Right renal pelvis (tissue), 4 donors: ENCODE results near the gene CARD11. TPM values are rescaled to one million over a fixed set of nuclear protein-coding genes. Genes with fewer than 3 reads are reported as not detected.
A peak's percentile ranks its signal among the peaks of the same experiment; 100 is the strongest.

Experiments used
- DNase-seq, 4 donors: peaks; one replicate each; pipeline ENCODE4 v3.0.0-alpha.2; 2013; ENCODE audit warnings: low read depth in 4 of 4, low spot score in 3 of 4, missing footprints in 1 of 4
- polyA plus RNA-seq, 4 donors: library from polyadenylated mRNA; unstranded; fragments of 120-200 nt; gene quantifications; one replicate each; pipeline ENCODE4 v1.2.1, GENCODE V29; 2013; ENCODE audit not compliant: insufficient read length in 4 of 4

CARD11 gene
- polyA plus RNA-seq, 4 donors, result 1.00 to 2.4 (median 1.5) TPM

DNA sequence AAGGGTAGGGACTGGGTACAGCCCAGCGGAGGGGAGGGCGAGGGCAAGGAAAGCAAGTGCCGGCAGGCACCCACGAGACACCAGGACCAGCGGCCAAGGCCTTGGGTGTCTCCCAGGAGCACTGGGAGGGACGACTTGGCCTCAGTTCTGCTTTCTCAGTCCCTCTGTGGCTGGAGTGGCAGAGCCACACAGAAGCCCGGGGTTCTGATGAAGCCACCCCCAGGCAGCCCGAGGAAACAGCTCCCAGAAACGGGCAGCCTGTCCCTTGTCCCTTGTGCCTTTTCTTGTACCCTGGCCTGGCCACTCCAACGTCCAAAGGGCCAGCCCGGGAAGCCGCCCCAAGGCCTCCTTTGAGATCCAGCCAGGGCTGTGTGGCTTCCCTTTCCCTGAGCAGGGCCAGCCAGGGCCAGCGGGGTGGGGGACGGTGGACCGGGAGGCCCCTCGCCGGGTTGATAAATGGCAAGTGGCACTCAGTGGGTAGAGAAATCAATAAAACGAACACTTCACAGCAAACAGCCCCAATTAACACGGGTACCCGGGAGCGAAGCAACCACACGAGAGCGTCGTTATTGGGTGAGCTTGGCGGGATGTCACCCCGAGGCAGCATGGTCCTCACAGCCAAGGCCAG is 129.8 kb downstream of the CARD11 start:
- DNase-seq, result no peak

DNA sequence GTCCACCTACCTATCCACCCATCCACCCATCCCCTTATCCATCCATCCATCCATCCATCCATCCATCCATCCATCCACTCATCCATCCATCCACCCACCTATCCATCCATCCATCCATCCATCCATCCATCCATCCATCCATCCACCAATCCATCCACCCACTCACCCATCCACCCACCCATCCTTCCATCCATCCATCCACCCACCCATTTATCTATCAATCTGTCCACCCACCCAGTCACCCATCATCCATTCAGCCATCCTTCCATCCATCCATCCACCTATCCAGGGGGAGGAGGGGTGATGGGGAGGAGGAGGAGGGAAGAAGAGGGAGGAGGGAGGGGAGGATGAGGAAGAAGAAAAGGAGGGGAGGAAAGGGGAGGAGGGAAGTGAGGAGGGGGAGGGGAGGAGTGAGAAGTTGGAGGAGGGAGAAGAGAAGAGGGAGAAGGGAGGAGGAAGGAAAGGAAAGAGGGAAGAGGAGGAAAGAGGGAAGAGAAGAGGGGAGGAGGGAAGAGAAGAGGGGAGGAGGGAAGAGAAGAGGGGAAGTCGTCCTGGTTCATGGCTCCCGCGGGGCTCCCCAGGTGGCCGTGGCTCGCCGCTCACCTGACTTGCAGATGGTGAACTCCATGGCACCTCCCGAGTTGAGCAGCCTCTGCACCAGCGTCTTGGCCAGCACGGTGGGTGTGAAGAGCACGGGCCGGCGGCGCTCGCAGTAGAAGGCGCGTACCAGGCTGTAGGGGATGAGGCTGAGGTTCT is 130.8 kb downstream of the CARD11 start:
- no peak for DNase-seq

DNA sequence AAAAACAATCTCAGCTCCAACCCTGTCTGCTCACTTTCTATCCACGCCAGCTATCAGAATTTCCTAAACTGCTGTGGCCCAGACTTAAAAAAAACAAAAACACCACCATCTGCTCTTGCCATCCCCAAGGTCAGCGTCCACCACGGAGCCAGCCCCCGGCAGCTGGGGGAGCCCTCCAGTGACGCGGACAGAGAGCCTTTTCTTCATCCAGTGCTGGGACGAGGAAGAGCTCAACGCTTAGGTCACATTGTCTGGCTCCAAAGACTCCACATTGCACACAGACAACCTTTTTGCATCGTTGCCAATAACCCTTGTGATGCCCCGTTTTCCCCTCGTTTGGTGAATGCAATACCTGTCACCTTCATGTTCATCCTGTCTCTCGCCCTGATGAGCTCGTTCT is 132.2 kb downstream of the CARD11 start:
- DNase-seq, result no peak

DNA sequence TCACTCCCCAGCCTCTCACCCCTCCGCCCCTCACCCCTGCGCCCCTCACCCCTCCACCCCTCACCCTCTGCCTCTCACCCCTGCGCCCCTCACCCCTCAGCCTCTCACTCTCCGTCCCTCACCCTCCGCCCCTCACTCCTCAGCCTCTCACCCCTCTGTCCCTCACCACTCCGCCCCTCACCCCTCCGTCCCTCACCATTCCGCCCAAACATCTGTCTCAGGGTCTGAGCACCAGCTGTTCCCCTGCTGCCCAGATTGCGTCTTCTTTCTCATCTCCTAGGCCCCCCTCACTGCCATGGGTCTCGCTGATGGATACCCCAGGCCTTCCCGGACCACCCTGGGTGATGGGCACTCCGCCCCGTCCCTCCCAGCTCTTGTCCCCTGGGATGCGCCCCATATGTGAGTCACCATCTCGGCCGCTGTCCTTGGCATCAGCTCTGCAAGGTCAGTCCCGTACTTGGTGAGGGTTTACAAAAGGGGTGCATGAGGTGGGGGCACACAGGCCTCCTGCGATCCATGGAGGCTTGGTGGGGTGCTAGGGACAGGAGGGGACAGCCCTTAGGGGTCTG is 134.1 kb downstream of the CARD11 start:
- DNase-seq, result no peak

DNA sequence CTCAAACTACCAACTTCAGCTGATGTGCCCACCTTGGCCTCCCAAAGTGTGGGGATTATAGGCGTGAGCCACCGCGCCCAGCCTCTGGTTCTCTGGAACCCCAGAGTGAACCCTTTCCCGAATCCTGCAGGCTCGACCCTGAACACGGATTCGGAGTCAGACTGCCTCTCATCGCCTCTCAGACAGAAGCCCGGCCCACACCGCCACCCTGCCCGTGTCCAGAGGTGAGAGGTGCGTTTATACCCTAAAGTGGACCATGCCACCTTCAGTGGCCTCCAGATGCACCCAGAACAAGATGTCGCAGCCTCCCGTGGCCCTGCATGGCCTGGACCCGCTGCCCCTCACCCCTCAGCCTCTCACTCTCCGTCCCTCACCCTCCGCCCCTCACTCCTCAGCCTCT is 134.6 kb downstream of the CARD11 start:
- DNase-seq, result no peak

DNA sequence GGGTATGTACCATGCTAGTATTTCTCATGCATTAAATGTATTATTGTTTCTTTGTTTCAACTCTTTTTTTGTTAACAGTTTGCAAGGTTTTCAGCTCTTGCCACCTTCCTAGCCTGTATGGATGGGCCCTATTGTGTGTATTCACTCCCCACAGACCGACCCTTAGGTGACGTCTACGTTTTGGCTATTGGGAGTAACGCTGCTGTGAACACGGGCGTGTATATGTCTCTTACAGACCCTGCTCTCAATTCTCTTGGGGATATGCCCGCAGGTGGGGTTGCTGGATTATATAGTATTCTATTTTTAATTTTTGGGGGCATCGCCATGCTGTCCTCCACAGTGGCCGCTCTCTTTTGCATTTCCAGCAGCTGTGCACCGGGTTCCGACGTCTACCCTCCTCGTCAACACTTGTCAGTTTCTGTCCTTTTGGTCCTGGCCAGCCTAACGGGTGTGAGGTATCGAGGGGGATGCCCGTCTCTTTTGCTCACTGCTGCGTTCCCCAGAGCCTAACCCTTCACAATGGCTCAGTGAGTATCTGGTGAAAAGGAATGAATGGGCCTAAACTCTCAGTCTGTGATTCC is 135.5 kb downstream of the CARD11 start:
- DNase-seq, result no peak

DNA sequence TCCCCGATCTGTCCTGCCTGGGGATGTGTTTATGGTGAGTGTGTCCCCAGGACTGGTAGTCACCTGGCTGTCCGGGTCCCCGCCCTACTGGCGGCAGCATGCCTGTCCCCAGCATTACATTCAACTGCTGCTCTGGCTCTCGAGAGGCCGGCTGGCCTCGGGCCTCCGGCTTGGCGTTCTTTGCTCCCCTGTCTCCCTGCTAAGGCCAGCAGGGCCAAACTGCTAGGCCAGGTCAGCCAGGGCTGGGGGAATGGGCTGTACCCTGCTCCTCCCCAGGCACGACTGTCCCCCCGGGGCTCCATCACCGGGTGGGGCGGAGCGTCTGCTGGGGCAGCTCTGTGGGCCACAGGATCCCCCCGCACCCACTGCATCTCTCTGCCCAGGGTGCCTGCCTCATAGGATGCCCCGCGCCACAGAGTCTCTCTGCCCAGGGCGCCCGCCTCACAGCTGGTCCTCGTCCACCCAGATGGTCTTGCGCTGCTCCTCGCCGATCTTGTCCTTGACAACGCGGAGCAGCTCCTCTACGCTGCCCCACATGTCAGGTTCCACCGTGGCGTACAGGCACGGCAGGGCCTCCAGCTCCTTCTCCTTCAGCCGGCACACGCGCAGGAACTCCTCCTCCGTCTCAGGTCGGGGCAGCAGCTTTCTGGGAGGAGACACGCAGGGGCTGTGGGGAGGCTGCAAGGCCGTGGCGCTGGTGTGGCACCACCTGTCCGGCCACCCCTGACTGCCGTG is 137.3 kb downstream of the CARD11 start:
- no peak for DNase-seq

DNA sequence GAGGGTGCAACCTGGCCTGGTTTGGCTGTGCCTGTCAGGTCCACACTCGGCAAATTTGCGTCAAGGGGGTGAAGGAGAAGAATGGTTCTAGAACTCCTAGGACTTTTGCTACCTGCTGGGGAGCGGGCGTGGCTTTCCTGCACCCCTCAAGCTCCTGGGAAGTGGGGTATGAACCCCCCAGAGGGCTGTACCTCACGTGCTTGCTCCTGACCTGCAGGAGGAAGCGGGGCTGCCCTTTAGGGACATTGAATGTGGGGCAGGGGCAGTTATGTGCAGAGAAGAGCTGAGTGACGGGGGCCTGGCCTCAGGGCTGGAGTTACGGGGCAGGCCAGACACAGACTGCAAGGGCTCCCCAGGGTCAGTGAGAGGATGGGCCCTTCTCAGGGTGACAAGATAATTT is 138.2 kb downstream of the CARD11 start:
- DNase-seq, result no peak

DNA sequence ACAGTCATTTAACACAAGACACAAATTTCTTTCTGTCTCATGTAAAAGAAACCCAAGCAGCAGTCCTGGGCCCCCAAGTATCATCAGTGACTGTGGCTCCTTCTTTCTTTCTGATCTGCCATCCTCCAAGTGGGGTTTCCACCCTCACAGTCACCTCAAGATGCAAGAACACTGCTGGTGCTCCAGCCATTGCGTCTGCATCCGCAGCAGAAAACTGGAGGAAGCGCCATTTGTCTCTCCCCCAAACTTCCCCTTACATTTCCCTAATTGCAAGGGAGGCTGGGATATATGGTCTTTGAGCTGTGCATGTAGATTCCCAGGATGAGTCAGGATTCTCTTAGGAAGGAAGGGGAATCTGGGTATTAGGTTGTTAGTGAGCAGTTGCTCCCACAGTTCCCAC is 138.6 kb downstream of the CARD11 start:
- DNase-seq, result no peak

DNA sequence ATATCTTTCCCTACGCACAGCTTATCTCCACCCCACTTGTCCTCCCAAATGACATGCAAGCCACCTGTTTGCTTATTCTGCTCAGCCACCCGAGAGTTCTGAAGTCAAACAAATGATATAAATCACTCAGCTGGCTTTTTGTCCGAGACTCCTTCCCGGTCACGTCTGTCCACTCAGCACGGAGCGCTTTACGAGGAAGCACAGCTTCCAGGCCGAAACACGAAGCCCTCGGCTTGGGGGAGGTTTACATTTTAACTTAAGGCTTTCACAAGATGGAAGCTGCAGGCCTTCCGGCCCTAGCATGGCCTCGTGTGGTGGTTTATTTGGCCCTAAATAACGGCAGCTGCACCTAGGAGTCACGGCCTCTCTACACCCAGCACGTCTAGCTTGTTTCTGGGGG is 139.5 kb downstream of the CARD11 start:
- DNase-seq, result peak in 1 of 4 donors; percentile 38

DNA sequence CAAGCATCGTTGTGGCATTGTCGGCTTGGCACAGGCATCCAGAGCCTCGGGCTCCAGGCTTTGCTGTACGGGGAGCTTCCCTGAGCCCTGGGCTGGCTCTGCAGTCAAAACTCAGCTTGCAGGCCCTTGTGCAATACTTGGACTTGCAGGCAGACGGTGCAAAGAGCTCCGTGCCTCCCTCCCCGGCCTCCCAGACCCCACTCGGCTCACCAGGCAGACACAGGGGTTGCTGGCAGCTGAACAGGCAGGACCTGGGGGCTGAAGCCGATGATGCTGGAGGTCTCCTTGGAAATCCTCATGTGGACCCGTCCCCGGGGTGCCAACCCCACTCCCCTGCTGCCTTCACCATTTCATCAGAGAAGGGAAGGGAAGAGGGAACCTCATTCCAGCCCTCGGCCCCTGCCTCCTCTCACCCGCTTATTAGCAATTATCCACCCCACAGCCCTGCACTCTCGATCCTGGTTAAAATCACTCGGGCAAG is 139.9 kb downstream of the CARD11 start:
- no peak for DNase-seq

DNA sequence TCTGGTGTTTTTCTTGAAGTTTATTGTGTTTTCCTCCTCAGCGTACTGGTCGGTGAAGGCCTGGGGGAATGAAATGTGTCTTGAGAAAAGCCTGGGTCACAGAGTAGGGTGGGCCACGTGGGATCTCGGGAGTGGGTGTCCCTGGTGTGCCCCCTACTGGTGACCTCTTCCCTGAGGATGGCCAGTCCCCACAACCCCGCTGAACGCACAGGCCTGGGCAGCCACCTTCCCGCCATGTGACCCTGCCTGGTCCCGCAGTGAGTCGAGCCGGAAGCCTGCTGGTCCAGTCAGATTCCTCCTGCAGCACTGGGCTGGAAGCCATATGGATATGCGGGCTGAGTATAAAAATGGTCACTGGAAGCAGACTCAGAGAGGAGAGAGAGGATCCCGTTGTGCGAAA is 146.6 kb downstream of the CARD11 start:
- DNase-seq, result no peak

DNA sequence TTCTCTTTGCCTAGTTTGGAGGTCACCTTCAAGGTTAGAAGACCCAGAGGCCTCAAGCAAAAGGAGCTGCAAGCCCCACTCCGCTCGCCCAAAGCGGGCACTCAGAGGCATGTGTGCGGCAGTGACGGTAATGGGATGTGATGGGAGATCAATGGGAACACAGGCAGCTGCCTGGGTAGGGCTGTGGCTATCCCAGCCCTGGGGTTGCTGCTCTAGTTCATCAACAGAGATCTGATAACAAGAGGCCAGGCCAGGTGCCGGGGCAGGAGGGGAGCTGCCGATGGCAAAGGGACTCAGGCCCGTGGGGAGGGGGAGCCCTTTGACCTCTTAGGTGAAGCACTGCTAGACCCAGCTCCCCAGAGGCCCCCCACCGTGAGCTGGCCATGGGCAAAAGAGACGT is 147.5 kb downstream of the CARD11 start:
- DNase-seq, result no peak

DNA sequence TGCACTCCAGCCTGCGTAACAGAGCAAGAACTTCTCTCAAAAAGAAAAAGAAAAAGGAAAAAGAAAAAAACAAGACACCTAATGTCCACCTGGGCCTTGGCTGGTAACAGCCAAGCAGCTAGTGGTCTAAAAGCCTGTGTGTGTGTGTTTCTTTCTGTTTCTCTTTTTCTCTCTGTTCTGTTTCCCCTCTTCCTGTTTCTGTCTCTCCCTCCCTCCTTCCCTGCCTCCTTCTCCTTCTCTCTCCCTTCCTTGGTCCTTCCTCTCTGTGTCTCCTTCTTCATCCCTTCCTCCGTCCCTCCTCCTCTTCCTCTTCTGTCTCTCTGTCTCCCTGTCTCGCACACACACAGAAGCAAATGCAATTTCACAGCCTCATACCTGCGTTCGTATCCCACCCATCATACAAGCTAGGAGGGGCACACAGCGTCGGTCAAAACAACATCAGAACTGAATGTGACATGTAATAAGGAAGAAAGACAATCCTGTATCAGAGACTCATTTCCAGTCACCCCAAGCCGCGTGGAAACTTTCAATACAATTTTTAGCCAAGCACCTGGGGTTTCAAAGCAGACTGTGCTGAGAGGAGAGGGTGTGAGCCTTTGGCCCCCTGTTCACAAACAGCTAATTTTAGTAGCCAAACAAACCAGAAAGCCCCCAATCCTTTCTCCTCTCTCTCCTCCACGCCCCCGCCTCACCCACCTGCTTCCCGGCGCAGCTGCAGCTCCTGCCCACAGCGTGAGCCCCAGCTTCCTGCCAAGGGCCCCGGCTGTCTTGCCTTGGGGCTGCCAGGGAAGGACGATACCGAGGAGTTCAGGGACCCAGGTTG is 149.3 kb downstream of the CARD11 start:
- DNase-seq, result no peak

DNA sequence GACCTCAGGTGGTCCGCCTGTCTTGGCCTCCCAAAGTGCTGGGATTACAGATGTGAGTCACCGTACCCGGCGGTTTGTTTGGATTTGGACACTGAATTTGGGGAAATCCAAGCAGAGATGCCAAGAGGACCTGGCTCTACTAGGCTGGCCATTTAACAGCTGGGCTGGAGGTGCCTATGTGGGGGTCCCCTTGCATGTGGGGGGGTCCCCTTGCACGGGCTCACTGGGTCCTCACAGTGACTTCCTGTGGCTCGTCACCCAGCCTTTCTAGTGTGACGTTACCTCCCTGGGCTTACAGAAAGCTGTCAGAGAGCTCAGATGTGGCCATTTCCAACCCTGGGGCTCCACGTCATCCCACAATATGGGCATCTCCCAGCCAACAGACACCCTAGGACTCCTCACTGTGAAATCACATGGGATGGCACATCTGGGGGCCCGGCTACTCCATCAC is 150.2 kb downstream of the CARD11 start:
- no peak for DNase-seq

DNA sequence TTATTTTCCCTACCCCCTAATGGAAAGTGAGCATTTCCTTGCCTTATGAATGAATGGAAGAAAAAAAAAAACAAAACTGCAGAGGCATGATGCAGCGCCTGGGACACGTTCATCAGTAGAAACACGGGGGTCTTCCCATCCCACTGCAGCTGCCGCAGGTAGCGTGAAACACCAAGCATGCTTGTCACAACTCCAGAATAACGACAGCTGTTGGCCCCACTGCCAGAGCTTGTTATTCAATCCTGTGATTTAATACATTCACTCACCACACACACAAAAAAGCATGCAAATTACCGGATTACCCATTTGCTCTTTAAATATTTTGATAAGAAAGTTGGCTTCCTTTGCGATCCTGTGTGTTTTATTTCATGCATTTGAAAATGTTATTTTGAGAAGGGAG is 151.1 kb downstream of the CARD11 start:
- no peak for DNase-seq

DNA sequence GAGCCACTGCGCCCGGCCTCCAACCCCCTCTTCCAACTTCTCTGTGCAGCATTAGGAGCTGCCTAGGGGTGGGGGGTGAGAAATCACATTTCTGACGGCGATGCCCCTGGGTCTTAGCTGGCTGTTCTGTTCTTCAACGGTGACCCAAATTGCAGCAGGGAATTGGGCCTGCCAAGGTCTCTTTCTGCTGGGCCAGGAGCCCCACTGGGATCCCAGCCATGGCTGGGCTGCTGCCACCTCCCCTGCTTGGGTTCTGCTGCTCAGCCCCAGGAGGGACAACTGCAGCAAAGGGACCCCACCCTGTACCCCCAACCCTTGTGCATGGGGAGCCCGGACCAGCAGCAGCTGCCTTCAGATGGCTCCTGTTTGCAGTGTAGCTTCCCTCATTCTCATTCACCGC is 155.9 kb downstream of the CARD11 start:
- no peak for DNase-seq

DNA sequence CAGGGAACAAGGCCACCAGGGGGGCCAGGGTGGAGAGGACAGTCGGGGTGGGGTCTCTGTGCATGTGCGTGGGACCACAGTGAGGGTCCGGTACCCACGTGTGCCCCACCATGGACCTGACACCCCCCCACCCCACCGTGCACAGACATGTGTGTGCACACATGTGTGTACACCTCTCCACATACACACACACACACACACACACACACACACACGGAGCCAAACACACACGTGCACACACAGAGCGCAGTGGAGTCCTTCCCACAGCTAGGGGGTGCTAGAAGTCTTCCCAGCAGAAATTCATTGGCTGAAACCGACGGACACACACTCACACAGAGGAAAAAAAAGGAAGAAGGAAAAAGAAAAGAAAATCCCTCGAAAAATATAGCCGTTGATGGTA is 156.8 kb downstream of the CARD11 start:
- DNase-seq, result peak in 3 of 4 donors; percentile 59 to 74 (median 66)

DNA sequence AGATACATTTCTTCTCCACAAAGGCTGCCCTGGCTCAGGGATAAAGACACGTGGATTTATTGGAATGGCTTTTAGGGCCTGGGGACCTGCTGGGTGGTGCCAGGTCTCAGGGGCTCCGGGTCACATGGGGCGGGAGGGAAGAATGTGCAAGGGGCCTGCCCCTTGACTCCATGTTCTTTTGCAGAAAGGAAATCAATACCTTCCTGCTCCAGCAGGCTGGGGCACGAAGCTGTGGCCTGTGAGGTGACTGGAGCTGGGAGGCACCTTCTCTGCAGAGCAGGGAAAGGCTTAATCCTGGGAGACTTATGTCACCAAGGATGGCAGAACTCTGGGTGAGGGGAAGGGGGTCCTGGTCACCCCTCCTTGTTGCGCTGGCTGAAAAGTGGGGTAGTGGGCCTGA is 157.3 kb downstream of the CARD11 start:
- no peak for DNase-seq

DNA sequence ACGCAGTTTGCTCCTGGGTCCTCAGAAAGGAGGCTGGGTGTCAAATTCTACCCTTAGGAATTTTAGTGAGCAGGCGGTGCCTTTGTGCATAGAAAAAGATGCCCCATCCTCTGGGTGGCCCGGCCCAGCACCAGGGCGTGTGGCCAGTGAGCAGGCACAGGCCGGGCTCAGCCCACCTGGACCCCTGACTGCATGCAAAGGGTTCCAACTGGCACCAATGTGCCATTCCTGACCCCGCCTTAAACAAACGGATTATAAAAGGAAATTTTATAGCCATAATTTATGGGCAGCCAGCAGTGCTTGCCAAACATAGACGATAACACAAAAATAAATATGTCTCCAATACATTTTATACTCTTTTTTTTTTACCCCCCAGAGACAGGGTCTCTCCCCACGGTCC is 159.5 kb downstream of the CARD11 start:
- DNase-seq, result no peak
